GM18951 (cell line): ENCODE measurements around the gene GNAI2.

Source experiments
- POLR2A ChIP-seq: IDR thresholded peaks from 4 replicates; pipeline ENCODE4 v1.6.1; 2011; ENCODE audit warnings: mild to moderate bottlenecking; ENCODE audit not compliant: insufficient read length, insufficient read depth; ENCODE audit errors: extremely low read depth
- in situ Hi-C: fragments of 300-500 bp; cut with MboI; formaldehyde crosslinking; loops from one replicate; pipeline ENCODE4 v1.12.0; 2022; ENCODE audit warnings: low sequenced_read_pairs, mixed read lengths, inconsistent platforms; ENCODE audit not compliant: unreplicated experiment

The GNAI2 gene

DNA sequence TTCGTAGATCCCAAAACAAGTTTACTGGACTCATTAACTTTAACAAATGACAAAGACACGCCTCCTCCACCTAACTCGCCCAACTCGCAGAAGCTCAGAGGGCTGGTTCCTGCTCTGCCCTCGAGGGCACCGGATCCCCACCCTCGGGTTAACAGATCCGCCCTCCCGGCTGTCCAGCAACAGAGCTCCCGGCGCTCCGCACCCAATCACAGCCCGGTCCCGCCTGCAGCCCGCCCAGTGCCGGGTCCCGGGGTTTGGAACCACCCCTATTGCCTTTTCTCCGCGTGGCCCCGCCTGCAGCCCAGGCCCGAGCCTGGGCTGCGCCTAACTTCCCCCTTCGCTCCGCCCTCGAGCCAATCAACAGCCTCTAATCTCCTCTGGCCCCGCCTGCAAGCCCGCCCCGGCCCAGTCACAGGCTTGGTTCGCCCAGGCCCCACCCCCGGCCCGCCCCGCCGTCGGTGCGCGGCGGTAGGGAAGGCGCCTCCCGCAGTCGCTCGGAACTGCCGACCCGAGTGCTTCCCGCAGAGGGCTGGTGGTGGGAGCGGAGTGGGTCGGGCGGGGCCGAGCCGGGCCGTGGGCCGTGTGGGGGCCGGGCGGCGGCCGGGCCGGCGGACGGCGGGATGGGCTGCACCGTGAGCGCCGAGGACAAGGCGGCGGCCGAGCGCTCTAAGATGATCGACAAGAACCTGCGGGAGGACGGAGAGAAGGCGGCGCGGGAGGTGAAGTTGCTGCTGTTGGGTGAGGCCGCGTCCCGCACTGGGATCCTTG, at the start of gene GNAI2:
TSS of gene GNAI2 (plus strand) at position 489 of the 768 bp plus-strand sequence. CDS start at position 621, 132 bp downstream.
- TF ChIP-seq POLR2A = peak; percentile 99
- in situ Hi-C loops = no loop called here

DNA sequence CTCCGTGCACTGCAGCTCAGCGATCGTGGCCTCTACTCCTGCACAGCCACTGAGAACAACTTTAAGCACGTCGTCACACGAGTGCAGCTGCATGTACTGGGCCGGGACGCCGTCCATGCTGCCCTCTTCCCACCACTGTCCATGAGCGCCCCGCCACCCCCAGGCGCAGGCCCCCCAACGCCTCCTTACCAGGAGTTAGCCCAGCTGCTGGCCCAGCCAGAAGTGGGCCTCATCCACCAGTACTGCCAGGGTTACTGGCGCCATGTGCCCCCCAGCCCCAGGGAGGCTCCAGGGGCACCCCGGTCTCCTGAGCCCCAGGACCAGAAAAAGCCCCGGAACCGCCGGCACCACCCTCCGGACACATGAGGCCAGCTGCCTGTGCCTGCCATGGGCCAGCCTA, 48.3 kb upstream of the GNAI2 start:
- in situ Hi-C loops = loop anchor here (10.0 kb wide), 1 partner anchor 63 kb away; no protein-coding TSS in a partner anchor
- no peak for TF ChIP-seq POLR2A

DNA sequence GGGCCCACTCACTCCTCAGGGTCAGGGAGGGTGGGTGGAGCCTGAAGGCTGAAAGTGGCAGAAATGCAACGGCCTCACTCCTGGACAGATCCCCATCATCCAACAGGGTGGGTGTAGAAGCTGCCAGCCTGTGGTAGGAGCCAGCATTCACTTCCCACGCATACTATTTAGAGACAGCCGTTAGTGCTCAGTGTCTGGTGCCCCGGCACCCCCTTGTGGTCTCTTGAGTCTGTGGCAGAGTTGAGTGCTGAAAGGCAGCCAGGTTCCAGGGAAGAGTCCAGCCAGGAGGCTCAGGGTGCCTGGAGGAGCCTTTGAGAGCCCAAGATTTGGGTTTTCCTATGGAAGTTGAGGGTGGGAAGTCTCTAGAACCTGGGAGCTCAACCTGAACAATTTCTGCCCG, 46.7 kb upstream of the GNAI2 start:
- in situ Hi-C loops = loop anchor here (10.0 kb wide), 1 partner anchor 64 kb away; no protein-coding TSS in a partner anchor
- TF ChIP-seq POLR2A = no peak

DNA sequence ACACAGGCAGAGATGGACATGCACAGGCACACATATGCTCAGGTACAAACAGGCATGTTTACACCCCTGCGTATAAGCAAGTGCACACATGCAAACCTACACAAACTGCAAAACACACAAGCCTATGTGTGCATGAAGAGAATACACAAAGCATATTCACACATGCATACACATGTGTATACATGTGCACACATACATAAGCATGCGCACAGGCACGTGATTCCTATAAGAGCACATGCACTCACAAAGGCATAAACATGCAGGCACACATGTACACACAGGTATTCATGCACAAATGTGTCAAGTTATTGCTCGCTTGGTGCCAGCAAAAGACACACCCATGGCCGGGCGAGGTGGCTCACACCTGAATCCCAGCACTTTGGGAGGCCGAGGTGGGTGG, 46.0 kb upstream of the GNAI2 start:
- in situ Hi-C loops = loop anchor here (10.0 kb wide), 1 partner anchor 65 kb away; no protein-coding TSS in a partner anchor
- no peak for TF ChIP-seq POLR2A

DNA sequence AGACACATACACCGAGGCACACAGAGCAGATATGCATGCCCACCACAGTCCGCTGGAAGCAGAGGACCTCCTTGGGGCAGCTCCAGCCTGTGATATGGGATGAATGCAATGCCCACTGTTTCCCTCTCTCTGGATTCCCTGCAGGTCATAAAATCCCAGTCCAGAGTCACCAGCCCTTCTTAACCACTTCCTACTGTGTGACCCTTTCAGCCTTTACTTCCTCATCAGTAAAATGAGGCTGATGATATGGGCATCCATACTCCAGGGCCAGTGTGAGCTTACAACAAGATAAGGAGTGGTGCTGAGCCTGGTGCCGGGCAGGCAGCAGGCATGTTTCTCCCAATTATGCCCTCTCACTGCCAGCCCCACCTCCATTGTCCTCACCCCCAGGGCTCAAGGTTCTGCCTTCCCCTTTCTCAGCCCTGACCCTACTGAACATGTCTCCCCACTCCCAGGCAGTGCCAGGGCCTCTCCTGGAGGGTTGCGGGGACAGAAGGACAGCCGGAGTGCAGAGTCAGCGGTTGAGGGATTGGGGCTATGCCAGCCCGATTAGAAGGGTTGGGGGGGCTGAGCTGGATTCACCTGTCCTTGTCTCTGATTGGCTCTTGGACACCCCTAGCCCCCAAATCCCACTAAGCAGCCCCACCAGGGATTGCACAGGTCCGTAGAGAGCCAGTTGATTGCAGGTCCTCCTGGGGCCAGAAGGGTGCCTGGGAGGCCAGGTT, 44.9 kb upstream of the GNAI2 start, which contains the start of gene GNAT1:
TSS of gene GNAT1 (plus strand) at position 675 of the 725 bp plus-strand sequence. CDS start 116 bp downstream, outside the sequence.
- in situ Hi-C loops = no loop called here
- TF ChIP-seq POLR2A = no peak

DNA sequence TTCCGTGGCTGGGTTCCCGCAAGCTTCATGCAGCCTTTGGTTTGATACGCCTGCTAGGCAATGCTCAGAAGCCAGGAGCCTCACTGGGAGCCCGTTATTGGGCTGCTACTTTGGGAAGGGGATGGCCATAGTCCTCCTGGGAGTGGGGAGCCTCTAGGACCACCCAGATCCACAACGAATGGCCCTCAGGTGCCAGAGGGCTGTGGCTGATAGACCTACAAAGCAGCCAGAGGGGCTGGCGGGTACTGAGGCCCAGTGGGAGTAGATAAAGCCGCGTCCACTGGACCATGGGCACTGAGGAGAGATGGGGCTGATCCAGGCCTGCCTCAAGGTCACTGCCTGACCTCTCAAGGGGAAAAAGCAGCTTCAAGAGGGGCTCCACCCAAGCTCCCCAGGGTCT, 43.9 kb upstream of the GNAI2 start:
- no peak for TF ChIP-seq POLR2A
- in situ Hi-C loops = no loop called here

DNA sequence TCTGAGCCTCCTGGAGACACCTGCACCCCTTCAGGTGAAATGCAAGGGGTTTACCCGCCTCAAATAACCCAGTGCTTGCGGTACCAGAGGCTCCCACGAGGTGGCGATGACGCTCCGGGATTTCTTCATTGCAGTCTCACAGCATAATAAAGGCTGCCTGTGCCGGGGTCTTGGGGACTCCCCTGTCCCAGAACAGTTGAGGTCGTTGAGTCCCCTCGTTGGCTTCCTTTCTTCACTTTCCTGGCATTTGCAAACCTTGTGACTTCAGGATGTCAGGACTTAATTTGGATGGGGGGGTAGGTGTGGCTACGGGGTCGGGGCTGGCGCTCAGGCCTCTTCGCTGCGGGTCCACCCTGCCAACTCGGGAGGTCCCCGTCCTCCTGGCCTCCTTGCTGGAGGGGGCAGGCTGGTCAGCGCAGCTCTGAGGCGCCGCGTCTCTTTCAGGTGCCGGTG, 43.3 kb upstream of the GNAI2 start:
- no peak for TF ChIP-seq POLR2A
- in situ Hi-C loops = no loop called here

- in situ Hi-C loops = no loop called here
Measured at GRCh38 chr3:50193286-50193685, 42.7 kb upstream of the GNAI2 start.

DNA sequence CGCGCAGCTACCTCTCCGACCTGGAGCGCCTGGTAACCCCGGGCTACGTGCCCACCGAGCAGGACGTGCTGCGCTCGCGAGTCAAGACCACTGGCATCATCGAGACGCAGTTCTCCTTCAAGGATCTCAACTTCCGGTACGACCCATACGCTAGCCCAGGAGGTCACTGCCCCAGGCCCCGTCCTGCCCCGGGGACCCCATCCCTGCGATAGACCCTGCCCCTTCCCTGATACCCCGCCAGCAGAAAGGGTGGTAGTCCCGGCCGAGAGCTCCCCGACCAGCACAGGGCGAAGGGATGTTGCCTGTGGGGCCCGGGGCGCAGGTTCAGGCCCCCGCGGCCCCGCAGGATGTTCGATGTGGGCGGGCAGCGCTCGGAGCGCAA, 42.3 kb upstream of the GNAI2 start:
- TF ChIP-seq POLR2A = no peak
- in situ Hi-C loops = no loop called here

More at GRCh38 chr3:50193286-50193685, 42.7 kb upstream of the GNAI2 start:
- no peak for TF ChIP-seq POLR2A

DNA sequence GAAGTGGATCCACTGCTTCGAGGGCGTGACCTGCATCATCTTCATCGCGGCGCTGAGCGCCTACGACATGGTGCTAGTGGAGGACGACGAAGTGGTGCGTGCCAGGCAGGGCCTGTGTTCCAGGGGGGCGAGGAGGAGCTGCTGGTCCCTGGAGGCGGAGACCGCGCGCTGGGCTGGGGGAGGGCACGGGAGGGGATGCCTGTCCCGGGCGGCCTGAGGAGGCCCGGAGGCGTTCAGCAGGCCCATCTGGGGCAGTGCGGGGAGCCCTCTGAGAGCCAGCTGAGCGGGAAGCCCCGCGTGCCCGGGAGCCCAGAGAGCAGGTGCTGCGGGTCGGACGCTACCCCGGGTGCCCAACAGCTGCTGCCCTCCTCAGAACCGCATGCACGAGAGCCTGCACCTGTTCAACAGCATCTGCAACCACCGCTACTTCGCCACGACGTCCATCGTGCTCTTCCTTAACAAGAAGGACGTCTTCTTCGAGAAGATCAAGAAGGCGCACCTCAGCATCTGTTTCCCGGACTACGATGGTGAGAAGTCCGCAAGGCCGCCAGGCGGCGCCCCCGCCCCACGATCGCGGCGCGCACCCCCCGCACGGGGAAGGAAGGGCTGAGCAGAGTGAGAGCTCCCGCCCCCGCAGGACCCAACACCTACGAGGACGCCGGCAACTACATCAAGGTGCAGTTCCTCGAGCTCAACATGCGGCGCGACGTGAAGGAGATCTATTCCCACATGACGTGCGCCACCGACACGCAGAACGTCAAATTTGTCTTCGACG, 41.7 kb upstream of the GNAI2 start:
- in situ Hi-C loops = no loop called here

DNA sequence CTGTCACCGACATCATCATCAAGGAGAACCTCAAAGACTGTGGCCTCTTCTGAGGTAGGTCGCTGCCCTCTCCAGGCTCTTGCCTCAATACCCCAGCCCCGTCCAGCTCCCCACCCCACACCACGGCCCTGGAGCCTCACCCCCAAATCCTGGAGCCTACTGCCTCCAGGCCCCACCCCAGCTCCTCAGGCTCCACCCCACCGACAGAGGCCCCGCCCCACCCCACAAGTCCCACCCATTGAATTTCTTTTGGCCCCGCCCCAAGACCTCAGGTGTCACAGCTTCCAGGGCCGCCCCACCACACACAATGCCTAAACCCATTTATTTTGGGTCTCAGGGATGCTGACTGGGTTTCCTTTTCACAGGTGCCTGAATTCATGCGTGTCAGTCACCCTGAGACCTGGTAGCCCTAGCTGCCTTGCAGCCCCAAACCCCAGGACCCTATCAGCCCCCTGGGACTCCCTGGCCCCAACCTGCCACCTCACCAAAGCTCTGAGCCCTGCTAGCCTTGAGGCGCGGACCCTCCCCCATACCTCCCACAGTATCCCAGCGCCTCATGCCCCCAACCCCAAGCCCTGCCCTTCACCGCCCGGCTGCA, 41.0 kb upstream of the GNAI2 start:
- in situ Hi-C loops = no loop called here
- no peak for TF ChIP-seq POLR2A

More for the DNA sequence above, 41.7 kb upstream of the GNAI2 start:
- no peak for TF ChIP-seq POLR2A

- in situ Hi-C loops = no loop called here
- TF ChIP-seq POLR2A = no peak
Measured at GRCh38 chr3:50195501-50196252, 40.3 kb upstream of the GNAI2 start.

- in situ Hi-C loops = no loop called here
Measured at GRCh38 chr3:50196253-50196801, 39.7 kb upstream of the GNAI2 start.

More at GRCh38 chr3:50196253-50196801, 39.7 kb upstream of the GNAI2 start:
- TF ChIP-seq POLR2A = no peak
